IMR-90 (cell line): ENCODE measurements around the gene KATNA1. TPM values are rescaled to one million over a fixed set of nuclear protein-coding genes. Genes with fewer than 3 reads are reported as not detected.

Source experiments
- ATAC-seq: fragments of 200-7000 bp; cut with Tn5 transposase; 2 replicates; pipeline ENCODE4 v1.9.1; 2020; ENCODE audit warnings: low read depth, mild to moderate bottlenecking, moderate library complexity
- BruUV-seq: library from RNA; stranded (reverse); fragments of 400-500 nt; replicated peaks from 2 replicates; lab custom pipeline; 2021; lab: Mats Ljungman, UMichigan
- CTCF ChIA-PET: fragments of 300-600 bp; formaldehyde crosslinking; extraction: SDS; loops from one replicate; lab custom pipeline; 2021; ENCODE audit warnings: antibody characterized with exemption; lab: Yijun Ruan, JAX
- POLR2A ChIA-PET: fragments of 300-600 bp; sonication (Branson Sonifier 250); formaldehyde crosslinking; loops from one replicate; lab custom pipeline; 2022; ENCODE audit warnings: antibody characterized with exemption; ENCODE audit not compliant: unreplicated experiment; lab: Charles Lee
- DNase-seq: peaks from one replicate; pipeline ENCODE4 v3.0.0; 2013
- H2AFZ ChIP-seq: replicated peaks from 2 replicates; pipeline ENCODE3; 2013; ENCODE audit warnings: low read length, mild to moderate bottlenecking; ENCODE audit not compliant: poor library complexity
- H2AK5ac ChIP-seq: 2 replicates; pipeline ENCODE4 v1.6.1; 2013; ENCODE audit warnings: low read depth, low read length, inconsistent platforms
- H2AK9ac ChIP-seq: replicated peaks from 2 replicates; pipeline ENCODE3; 2013; ENCODE audit warnings: mild to moderate bottlenecking, low read depth, low read length, moderate library complexity; ENCODE audit not compliant: poor library complexity
- H2BK120ac ChIP-seq: 2 replicates; pipeline ENCODE4 v1.6.1; 2013; ENCODE audit warnings: low read depth, low read length, inconsistent platforms
- H2BK15ac ChIP-seq: 3 replicates; pipeline ENCODE4 v1.6.1; 2013; ENCODE audit warnings: low read depth, low read length, inconsistent platforms
- H2BK20ac ChIP-seq: 2 replicates; pipeline ENCODE4 v1.6.1; 2013; ENCODE audit warnings: low read depth, mild to moderate bottlenecking, inconsistent platforms, low read length, moderate library complexity
- H2BK5ac ChIP-seq: 2 replicates; pipeline ENCODE4 v1.6.1; 2013; ENCODE audit warnings: mild to moderate bottlenecking, low read depth, low read length, inconsistent platforms; ENCODE audit not compliant: poor library complexity, severe bottlenecking
- H3K14ac ChIP-seq: replicated peaks from 2 replicates; pipeline ENCODE4 v1.6.1; 2013; ENCODE audit warnings: low read depth, low read length, inconsistent platforms
- H3K18ac ChIP-seq: 2 replicates; pipeline ENCODE4 v1.6.1; 2013; ENCODE audit warnings: low read depth, low read length, control low read depth
- H3K23ac ChIP-seq: 2 replicates; pipeline ENCODE4 v1.6.1; 2013; ENCODE audit warnings: low read depth, low read length, inconsistent platforms
- H3K27ac ChIP-seq: 2 replicates; pipeline ENCODE4 v1.5.1; 2013; ENCODE audit warnings: mild to moderate bottlenecking, control low read depth, low read length; ENCODE audit not compliant: insufficient read depth
- H3K27me3 ChIP-seq: 2 replicates; pipeline ENCODE4 v1.6.1; 2013; ENCODE audit warnings: low read length; ENCODE audit not compliant: control insufficient read depth, insufficient read depth
- H3K36me3 ChIP-seq: 2 replicates; pipeline ENCODE4 v1.6.1; 2013; ENCODE audit warnings: low read length, mixed read lengths; ENCODE audit not compliant: control insufficient read depth, insufficient read depth
- H3K4ac ChIP-seq: 2 replicates; pipeline ENCODE4 v1.6.1; 2013; ENCODE audit warnings: low read depth, low read length, inconsistent platforms
- H3K4me1 ChIP-seq: 2 replicates; pipeline ENCODE4 v1.6.1; 2013; ENCODE audit warnings: low read length, mixed read lengths; ENCODE audit not compliant: control insufficient read depth, insufficient read depth
- H3K4me2 ChIP-seq: 2 replicates; pipeline ENCODE4 v1.6.1; 2013; ENCODE audit warnings: low read depth, mild to moderate bottlenecking, control low read depth, low read length, moderate library complexity
- H3K4me3 ChIP-seq: 2 replicates; pipeline ENCODE4 v1.5.1; 2013; ENCODE audit warnings: low read depth, mild to moderate bottlenecking, control low read depth, low read length, moderate library complexity; ENCODE audit not compliant: insufficient read depth
- H3K56ac ChIP-seq: 2 replicates; pipeline ENCODE4 v1.6.1; 2013; ENCODE audit warnings: low read length, inconsistent platforms; ENCODE audit not compliant: insufficient read depth; ENCODE audit errors: extremely low read depth
- H3K79me1 ChIP-seq, 2 experiments: 2 replicates each; pipeline ENCODE4 v1.6.1; 2013; ENCODE audit warnings: low read length in 2 of 2, inconsistent platforms in 1 of 2, low read depth in 1 of 2
- H3K9ac ChIP-seq: 2 replicates; pipeline ENCODE4 v1.6.1; 2013; ENCODE audit warnings: low read depth, low read length, control low read depth
- H3K9me1 ChIP-seq: 2 replicates; pipeline ENCODE4 v1.6.1; 2013; ENCODE audit warnings: low read length, inconsistent platforms; ENCODE audit not compliant: insufficient read depth
- H3K9me3 ChIP-seq: 2 replicates; pipeline ENCODE4 v1.6.1; 2013; ENCODE audit warnings: low read length; ENCODE audit not compliant: control insufficient read depth, insufficient read depth
- H4K20me1 ChIP-seq: 2 replicates; pipeline ENCODE4 v1.6.1; 2013; ENCODE audit warnings: low read length, inconsistent platforms; ENCODE audit not compliant: insufficient read depth
- H4K5ac ChIP-seq: 2 replicates; pipeline ENCODE4 v1.6.1; 2013; ENCODE audit warnings: mild to moderate bottlenecking, low read depth, low read length, control low read depth
- H4K8ac ChIP-seq, 2 experiments: 2 replicates each; pipeline ENCODE4 v1.6.1; 2013; ENCODE audit warnings: low read depth in 2 of 2, low read length in 2 of 2, control low read depth in 1 of 2, inconsistent platforms in 1 of 2
- H4K91ac ChIP-seq: 2 replicates; pipeline ENCODE4 v1.6.1; 2013; ENCODE audit warnings: low read depth, low read length, inconsistent platforms; ENCODE audit not compliant: insufficient read depth
- BHLHE40 ChIP-seq: fragments of 150-350 bp; IDR thresholded peaks from 2 replicates; pipeline ENCODE4 v1.6.1; 2016; ENCODE audit warnings: mild to moderate bottlenecking, low read depth, low read length
- CTCF ChIP-seq: conservative IDR thresholded peaks from 2 replicates; pipeline ENCODE4 v1.5.1; 2012; ENCODE audit warnings: mild to moderate bottlenecking, low read depth, low read length, improper control_type of control experiment
- FOS ChIP-seq: fragments of 150-350 bp; IDR thresholded peaks from 2 replicates; pipeline ENCODE4 v1.6.1; 2016; ENCODE audit warnings: low read depth, low read length
- MAFK ChIP-seq: IDR thresholded peaks from 2 replicates; pipeline ENCODE4 v1.6.1; 2012; ENCODE audit warnings: low read depth, low read length, improper control_type of control experiment
- MXI1 ChIP-seq: IDR thresholded peaks from 2 replicates; pipeline ENCODE4 v1.6.1; 2012; ENCODE audit warnings: low read depth, mild to moderate bottlenecking, low read length, moderate library complexity, borderline replicate concordance
- NFE2L2 ChIP-seq: fragments of 150-350 bp; IDR thresholded peaks from 2 replicates; pipeline ENCODE4 v1.6.1; 2016; ENCODE audit warnings: low read depth, mild to moderate bottlenecking, low read length
- POLR2A ChIP-seq: IDR thresholded peaks from 2 replicates; pipeline ENCODE4 v1.6.1; 2012; ENCODE audit warnings: mild to moderate bottlenecking, low read depth, low read length
- RAD21 ChIP-seq: IDR thresholded peaks from 2 replicates; pipeline ENCODE4 v1.6.1; 2012; ENCODE audit warnings: low read length, improper control_type of control experiment
- RCOR1 ChIP-seq: IDR thresholded peaks from 2 replicates; pipeline ENCODE4 v1.6.1; 2012; ENCODE audit warnings: mild to moderate bottlenecking, low read length, improper control_type of control experiment; ENCODE audit not compliant: insufficient replicate concordance
- RFX5 ChIP-seq: IDR thresholded peaks from 2 replicates; pipeline ENCODE4 v1.8.0; 2012; ENCODE audit warnings: low read depth, mild to moderate bottlenecking, low read length, moderate library complexity
- WGBS, 2 experiments: methylation state at CpG; one replicate each; pipeline versions ENCODE4 v1.1.5 to v1.1.7; 2013; ENCODE audit warnings: missing lambda C conversion rate in 2 of 2; ENCODE audit not compliant: insufficient read length in 1 of 2; ENCODE audit errors: extremely low coverage in 2 of 2; 5-methylcytosine and 5-hydroxymethylcytosine counted together
- dilution Hi-C: fragments of 300-500 bp; cut with HindIII; formaldehyde crosslinking; loops from one replicate; pipeline ENCODE4 v1.14.3; 2018; ENCODE audit warnings: low sequenced_read_pairs; ENCODE audit not compliant: unreplicated experiment
- in situ Hi-C: fragments of 300-500 bp; cut with MboI; formaldehyde crosslinking; loops from 3 replicates; pipeline ENCODE4 v1.14.3; 2019; ENCODE audit warnings: low sequenced_read_pairs, inconsistent platforms, mixed read lengths
- intact Hi-C: fragments of 100-400 bp; cut with micrococcal nuclease; formaldehyde crosslinking; loops from 2 replicates; pipeline ENCODE4 v1.10.0; 2022
- polyA plus RNA-seq, 3 experiments: library from polyadenylated mRNA; depleted of rRNA; stranded (reverse); fragments of >200 nt; gene quantifications; 2 replicates each; pipeline ENCODE4 v1.2.3, GENCODE V29; 2012; ENCODE audit warnings: low replicate concordance in 1 of 3
- total RNA-seq: library from RNA; depleted of rRNA; stranded (reverse); fragments of >200 nt; gene quantifications from 2 replicates; pipeline ENCODE4 v1.2.3, GENCODE V29; 2012

Gene KATNA1
- total and polyA plus RNA-seq, 2 of the 4 experiments (the other 2 are of a cell fraction), result 15.3 to 24.6 TPM

GRCh38 chr6:149634315-149634714 lies 14.2 kb downstream of the KATNA1 start:
- Histone ChIP-seq H3K27me3 (no peaks in the 10 kb centered on the region), H3K36me3 (peaks cover 5% of the 10 kb centered on the region), H4K20me1 (no peaks in the 10 kb centered on the region), H3K4ac (no peak overlapping the region), H3K14ac (no peak overlapping the region), H3K18ac (no peak overlapping the region), H3K9me1 (peaks cover 2% of the 10 kb centered on the region; the same call in 1 of the 2 replicates), H3K4me2 (no peak overlapping the region), H3K79me1 (peaks cover 13 to 26% of the 10 kb centered on the region in 2 experiments), H3K4me3 (no peak overlapping the region), H4K91ac (no peak overlapping the region), H2AK5ac (no peak overlapping the region), H2BK15ac (no peak overlapping the region), H2AFZ (no peak overlapping the region), H3K4me1 (no peaks in the 10 kb centered on the region), H2AK9ac (no peak overlapping the region), H2BK5ac (no peak overlapping the region), H3K9me3 (no peaks in the 10 kb centered on the region), H2BK20ac (no peak overlapping the region), H4K5ac (no peak overlapping the region), H2BK120ac (no peak overlapping the region), H3K9ac (no peak overlapping the region), H4K8ac (no peak overlapping the region), H3K27ac (no peak overlapping the region), H3K23ac (no peak overlapping the region), H3K56ac (no peak overlapping the region)
- WGBS, 2 experiments, result no CpG with 5 or more reads among the region's 1 CpG
- TF ChIP-seq NFE2L2 (no peak), RCOR1 (no peak), MXI1 (no peak), FOS (no peak), MAFK (no peak), RAD21 (no peak), BHLHE40 (no peak), POLR2A (no peak), RFX5 (no peak), CTCF (no peak)
- DNase-seq, result no peak
- intact Hi-C loops, result no loop called here
- no TSS peak for BruUV-seq
- ChIA-PET CTCF (no interaction called here), POLR2A (no interaction called here)
- in situ Hi-C loops, result no loop called here
- dilution Hi-C loops, result no loop called here
- no peak for ATAC-seq
